ENCODE data around the gene ST6GALNAC6.

Gene ST6GALNAC6

DNA sequence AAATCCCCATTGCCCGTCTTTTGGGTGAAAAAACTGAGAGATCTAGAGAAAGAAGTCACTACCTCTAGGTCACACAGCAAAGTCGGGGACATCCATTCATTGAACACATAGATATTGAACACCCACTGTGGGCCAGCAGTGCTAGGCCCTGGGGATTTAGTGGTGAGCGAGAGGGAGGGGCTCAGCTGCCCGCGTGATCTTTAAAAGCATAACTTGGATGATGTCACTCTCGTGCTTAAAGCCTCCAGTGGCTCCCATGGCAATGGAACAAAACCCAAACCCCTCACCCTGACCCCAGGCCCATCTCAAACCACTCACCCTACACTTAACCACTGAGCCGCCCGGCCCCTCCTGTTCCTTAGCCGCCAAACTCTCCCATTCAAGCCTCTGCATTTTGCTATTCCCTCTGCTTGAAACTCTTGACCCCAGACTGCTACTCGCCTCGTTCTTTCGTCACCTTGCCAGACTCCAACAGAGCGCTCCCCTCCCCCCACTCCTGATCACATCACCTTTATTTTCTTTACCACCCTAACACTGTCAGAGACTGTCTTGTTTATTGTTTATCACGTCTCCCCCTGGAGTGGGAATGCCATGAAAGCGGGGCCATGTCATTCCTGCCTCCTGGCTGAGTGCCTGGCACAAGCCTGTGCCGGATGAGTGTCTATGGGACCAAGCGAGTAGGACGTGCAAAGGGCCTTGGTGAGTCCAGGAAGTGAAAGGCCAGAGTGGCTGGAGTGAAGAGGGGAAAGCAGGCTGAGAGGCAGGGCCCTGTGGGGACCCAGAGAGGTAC is 31.9 kb upstream of the ST6GALNAC6 start:
- TF ChIP-seq, protein P1, sequence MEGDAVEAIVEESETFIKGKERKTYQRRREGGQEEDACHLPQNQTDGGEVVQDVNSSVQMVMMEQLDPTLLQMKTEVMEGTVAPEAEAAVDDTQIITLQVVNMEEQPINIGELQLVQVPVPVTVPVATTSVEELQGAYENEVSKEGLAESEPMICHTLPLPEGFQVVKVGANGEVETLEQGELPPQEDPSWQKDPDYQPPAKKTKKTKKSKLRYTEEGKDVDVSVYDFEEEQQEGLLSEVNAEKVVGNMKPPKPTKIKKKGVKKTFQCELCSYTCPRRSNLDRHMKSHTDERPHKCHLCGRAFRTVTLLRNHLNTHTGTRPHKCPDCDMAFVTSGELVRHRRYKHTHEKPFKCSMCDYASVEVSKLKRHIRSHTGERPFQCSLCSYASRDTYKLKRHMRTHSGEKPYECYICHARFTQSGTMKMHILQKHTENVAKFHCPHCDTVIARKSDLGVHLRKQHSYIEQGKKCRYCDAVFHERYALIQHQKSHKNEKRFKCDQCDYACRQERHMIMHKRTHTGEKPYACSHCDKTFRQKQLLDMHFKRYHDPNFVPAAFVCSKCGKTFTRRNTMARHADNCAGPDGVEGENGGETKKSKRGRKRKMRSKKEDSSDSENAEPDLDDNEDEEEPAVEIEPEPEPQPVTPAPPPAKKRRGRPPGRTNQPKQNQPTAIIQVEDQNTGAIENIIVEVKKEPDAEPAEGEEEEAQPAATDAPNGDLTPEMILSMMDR (IDR thresholded peaks at IDR 0.05; ENCODE audit: borderline replicate concordance, insufficient read depth, low read depth, low read length), result no peak
- H3K4me3 ChIP-seq (ENCODE audit: low read depth, low read length), result peak overlapping the region; percentile 64

DNA sequence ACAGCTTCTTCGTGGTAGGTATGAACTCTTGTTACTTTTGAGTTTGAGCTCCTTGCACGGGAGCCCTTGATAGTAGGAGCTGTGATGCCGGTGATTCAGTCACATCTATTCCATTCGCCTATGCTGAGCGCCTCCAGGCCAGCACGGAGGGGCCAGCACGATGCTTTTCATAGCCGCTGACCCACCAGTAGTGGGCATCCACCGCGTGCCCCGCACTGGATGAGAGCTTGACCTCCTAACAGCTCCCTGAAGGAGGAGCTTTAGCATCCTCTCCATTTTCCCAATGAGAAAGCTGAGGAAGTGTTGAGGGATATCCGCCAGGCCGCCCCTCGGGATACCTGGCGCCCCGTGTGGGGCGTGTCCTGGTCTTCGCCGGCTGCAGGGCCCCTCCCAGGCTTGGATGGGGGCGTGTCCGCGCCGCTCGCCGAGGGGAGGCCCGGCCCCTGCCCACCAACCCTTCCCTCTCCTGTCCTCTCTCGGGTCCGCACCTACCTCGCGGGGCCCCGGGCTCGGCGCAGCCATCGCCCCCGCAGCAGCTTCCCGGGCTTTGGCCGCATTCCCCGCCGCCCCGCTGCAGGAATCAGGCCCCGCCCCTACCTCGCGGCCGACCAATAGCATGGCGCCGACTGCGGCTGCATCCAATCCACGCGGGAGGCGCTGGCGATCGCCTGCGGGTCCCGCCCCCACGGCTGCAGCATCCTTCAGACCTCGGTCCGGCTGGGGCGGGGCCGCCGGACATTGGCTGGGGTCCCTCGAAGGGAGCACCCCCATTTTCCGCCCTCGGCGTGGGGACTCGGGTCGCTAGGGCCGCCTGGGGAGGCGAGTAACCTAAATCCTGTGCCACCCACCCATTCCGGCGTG is 31.1 kb upstream of the ST6GALNAC6 start, which contains the start of gene PIP5KL1:
PIP5KL1 (minus strand) TSS at position 547 of the 861 bp plus-strand sequence; CDS start at position 522, 25 bp downstream.
- peak within 1 kb of the TSS; percentile 64 for H3K4me3 ChIP-seq (ENCODE audit: low read depth, low read length)
- TF ChIP-seq, protein P1 (IDR thresholded peaks at IDR 0.05; ENCODE audit: borderline replicate concordance, insufficient read depth, low read depth, low read length), result no peak

DNA sequence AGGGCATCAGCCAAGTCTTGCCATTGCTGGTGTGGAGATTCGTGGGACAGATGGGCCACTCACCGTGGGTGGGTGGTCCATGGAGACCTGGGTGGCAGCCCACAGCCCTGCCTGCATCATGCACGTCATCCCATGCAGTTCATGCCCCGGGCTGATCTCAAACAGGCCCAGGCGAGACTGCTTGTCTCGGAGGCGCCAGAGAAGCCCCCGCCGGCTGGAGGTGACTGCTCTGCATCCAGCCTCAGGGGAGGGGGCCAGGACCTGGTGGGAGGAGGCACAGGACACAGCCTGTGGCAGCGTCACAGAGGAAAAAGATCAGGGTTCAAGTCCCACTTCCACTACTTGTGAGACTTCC is 30.2 kb upstream of the ST6GALNAC6 start:
- no peak overlapping the region for H3K4me3 ChIP-seq (ENCODE audit: low read depth, low read length)

DNA sequence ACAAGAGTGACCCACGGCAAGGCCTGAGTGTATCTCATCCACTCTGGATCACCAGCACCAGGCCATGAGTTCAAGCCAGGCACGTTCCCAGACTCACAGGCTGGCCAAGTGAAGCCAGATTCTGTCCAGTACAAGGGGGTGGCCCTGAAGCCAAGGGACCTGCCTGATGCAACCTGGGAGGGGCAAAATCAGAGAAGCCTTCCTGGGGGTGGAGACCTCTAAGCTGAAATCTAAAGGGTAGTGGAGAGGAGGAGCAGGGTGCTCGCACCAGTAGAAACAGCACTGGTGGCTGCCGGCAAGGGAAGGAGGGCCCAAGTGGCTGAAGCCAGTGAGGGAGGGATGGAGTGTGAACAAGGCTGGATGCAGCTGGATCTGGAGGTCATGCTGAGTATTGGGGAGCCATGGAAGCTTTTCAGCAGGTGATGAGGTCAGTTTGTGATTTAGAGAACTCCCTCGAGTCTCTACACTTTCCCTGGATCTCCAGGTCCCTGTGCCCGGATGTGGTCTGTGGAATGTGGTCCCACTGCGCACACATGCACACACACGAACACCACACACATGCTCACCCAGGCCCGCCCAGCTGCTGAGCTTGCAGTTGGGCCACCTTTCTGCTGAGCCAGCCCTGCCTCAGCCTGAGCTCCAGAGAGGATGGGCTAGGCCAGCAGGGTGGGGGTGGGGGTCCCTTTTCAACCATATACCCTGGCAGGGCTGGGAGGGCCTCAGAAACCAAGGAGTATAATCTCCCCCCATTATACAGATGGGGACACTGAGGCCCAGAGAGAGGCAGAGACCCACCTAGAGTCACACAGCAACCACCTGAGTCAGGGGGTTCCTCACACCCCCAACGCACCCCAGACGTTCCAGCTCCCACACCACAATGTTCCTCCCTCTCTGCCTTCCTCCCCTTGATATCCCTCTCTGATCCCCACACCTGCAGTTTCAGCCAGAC is 29.5 kb upstream of the ST6GALNAC6 start:
- TF ChIP-seq, protein P1 (IDR thresholded peaks at IDR 0.05; ENCODE audit: borderline replicate concordance, insufficient read depth, low read depth, low read length), result no peak
- H3K4me3 ChIP-seq (ENCODE audit: low read depth, low read length), result no peak overlapping the region

More for the DNA sequence above, 30.2 kb upstream of the ST6GALNAC6 start:
- TF ChIP-seq, protein P1 (IDR thresholded peaks at IDR 0.05; ENCODE audit: borderline replicate concordance, insufficient read depth, low read depth, low read length), result no peak

DNA sequence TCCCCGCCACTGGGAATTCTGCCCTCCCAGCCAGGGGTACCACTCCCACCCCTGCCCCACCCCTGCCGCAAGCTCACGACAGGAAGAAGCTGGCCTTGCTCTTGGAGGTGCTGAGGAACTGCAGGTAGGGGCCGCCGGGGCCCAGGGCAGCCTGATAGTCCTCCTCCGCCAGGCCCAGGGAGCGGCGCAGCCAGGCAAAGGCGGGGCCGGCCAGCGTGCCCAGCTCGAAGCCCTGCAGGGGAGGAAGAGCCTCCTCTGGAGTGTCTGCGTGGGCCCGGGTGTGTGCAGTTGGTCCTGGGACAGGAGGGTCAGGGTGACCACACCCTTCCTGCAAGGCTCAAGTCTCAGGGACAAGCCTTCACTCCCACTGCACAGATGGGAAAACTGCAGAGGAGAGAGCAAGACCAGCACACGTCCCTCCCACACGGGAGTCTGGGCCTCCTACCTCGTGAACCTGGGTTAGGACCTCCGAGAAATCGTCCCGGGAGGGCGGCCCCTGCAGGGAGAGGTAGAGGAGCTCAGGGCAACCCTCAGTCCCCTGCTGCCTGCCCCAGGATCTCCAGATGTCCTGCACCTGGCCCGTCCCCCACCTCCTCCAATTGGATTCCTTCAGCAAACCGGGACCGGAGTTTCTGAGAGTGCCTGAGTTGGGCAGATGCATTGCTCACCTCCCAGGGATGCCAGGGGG is 28.7 kb upstream of the ST6GALNAC6 start:
- TF ChIP-seq, protein P1 (IDR thresholded peaks at IDR 0.05; ENCODE audit: borderline replicate concordance, insufficient read depth, low read depth, low read length), result no peak
- no peak overlapping the region for H3K4me3 ChIP-seq (ENCODE audit: low read depth, low read length)

Measured in GM12875 (cell line).